Trophoblast cell (in vitro differentiated cells and primary cell): ENCODE results near the gene ZNF32.

ENCODE experiments used
- DNase-seq, 2 donors: peaks; one replicate each; pipeline ENCODE4 v3.0.0-alpha.2; 2016
- H2AFZ ChIP-seq: 2 replicates; pipeline ENCODE4 v1.6.1; 2013; ENCODE audit warnings: low read length, moderate library complexity, mild to moderate bottlenecking; ENCODE audit not compliant: insufficient read depth, poor library complexity
- H2AK5ac ChIP-seq: 2 replicates; pipeline ENCODE4 v1.6.1; 2013; ENCODE audit warnings: mild to moderate bottlenecking, low read length
- H2BK120ac ChIP-seq: 2 replicates; pipeline ENCODE4 v1.6.1; 2013; ENCODE audit warnings: low read length, mild to moderate bottlenecking, moderate library complexity; ENCODE audit not compliant: insufficient read depth, poor library complexity
- H2BK12ac ChIP-seq: 2 replicates; pipeline ENCODE4 v1.6.1; 2013; ENCODE audit warnings: mild to moderate bottlenecking, low read length, moderate library complexity
- H2BK5ac ChIP-seq: 2 replicates; pipeline ENCODE4 v1.6.1; 2013; ENCODE audit warnings: low read length, low read depth, moderate library complexity, mild to moderate bottlenecking; ENCODE audit not compliant: poor library complexity
- H3K14ac ChIP-seq: 2 replicates; pipeline ENCODE4 v1.6.1; 2013; ENCODE audit warnings: mild to moderate bottlenecking, low read length
- H3K18ac ChIP-seq: 2 replicates; pipeline ENCODE4 v1.6.1; 2013; ENCODE audit warnings: mild to moderate bottlenecking, low read length
- H3K23ac ChIP-seq: 2 replicates; pipeline ENCODE4 v1.6.1; 2013; ENCODE audit warnings: low read length
- H3K27ac ChIP-seq: 2 replicates; pipeline ENCODE4 v1.5.1; 2013; ENCODE audit warnings: low read depth, mild to moderate bottlenecking, inconsistent platforms, low read length, moderate library complexity
- H3K27me3 ChIP-seq: 2 replicates; pipeline ENCODE4 v1.6.1; 2013; ENCODE audit warnings: inconsistent platforms, mild to moderate bottlenecking, low read length, moderate library complexity; ENCODE audit not compliant: insufficient read depth
- H3K36me3 ChIP-seq, 2 experiments: 1 replicate in 1 of 2; 2 replicates in 1 of 2; pipeline ENCODE4 v1.6.1; 2013; ENCODE audit warnings: low read length in 2 of 2, mild to moderate bottlenecking in 2 of 2, moderate library complexity in 1 of 2; ENCODE audit not compliant: insufficient read depth in 2 of 2, control insufficient read depth in 1 of 2
- H3K4ac ChIP-seq: 2 replicates; pipeline ENCODE4 v1.6.1; 2013; ENCODE audit warnings: low read depth, mild to moderate bottlenecking, low read length, moderate library complexity
- H3K4me1 ChIP-seq, 2 experiments: 1 replicate in 1 of 2; 2 replicates in 1 of 2; pipeline ENCODE4 v1.6.1; 2013; ENCODE audit warnings: low read length in 2 of 2, mild to moderate bottlenecking in 2 of 2, moderate library complexity in 1 of 2; ENCODE audit not compliant: insufficient read depth in 2 of 2, control insufficient read depth in 1 of 2
- H3K4me2 ChIP-seq: 2 replicates; pipeline ENCODE4 v1.6.1; 2013; ENCODE audit warnings: inconsistent platforms, mild to moderate bottlenecking, low read length, moderate library complexity
- H3K4me3 ChIP-seq: 2 replicates; pipeline ENCODE4 v1.5.1; 2013; ENCODE audit warnings: mild to moderate bottlenecking, low read depth, low read length, inconsistent platforms
- H3K79me1 ChIP-seq: one replicate; pipeline ENCODE4 v1.6.1; 2013; ENCODE audit warnings: low read length
- H3K79me2 ChIP-seq: 2 replicates; pipeline ENCODE4 v1.6.1; 2013; ENCODE audit warnings: low read length, mild to moderate bottlenecking; ENCODE audit not compliant: control insufficient read depth, insufficient read depth, poor library complexity
- H3K9ac ChIP-seq: 2 replicates; pipeline ENCODE4 v1.6.1; 2013; ENCODE audit warnings: mild to moderate bottlenecking, low read length
- H3K9me3 ChIP-seq: 2 replicates; pipeline ENCODE4 v1.6.1; 2013; ENCODE audit warnings: low read depth, mild to moderate bottlenecking, control low read depth, inconsistent platforms, low read length; ENCODE audit not compliant: insufficient read depth
- H4K12ac ChIP-seq: 2 replicates; pipeline ENCODE4 v1.6.1; 2013; ENCODE audit warnings: low read depth, mild to moderate bottlenecking, low read length, moderate library complexity
- H4K8ac ChIP-seq: 2 replicates; pipeline ENCODE4 v1.6.1; 2013; ENCODE audit warnings: low read depth, mild to moderate bottlenecking, low read length, moderate library complexity
- H4K91ac ChIP-seq: one replicate; pipeline ENCODE4 v1.6.1; 2013; ENCODE audit warnings: low read depth, mild to moderate bottlenecking, low read length, moderate library complexity
- WGBS: extraction: QIAGEN DNeasy Blood & Tissue Kit; methylation state at CpG from one replicate; pipeline ENCODE4 v1.1.7; 2013; ENCODE audit warnings: missing lambda C conversion rate; ENCODE audit not compliant: insufficient read length, insufficient coverage; ENCODE audit errors: extremely low coverage; 5-methylcytosine and 5-hydroxymethylcytosine counted together

Gene ZNF32

DNA sequence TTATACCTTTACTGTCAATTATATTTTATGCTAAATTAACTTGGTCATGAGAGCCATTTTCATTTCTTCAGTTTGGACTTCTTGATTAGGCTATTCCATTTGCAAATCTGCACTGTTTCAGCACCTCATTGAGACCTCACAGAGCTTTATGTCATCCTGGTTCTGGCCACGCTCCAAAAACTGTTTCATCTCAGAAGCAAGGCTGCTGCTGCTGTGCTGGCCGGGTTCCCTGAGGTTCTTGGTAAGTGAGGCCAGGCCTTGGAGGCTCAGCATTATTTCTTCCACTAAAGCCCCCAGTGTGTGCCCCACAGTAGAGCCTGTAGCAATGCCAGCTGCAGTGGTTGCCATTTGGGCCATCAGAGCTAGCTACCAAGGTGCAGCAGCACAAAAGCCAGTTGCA is 50.2 kb downstream of the ZNF32 start:
- no peak overlapping the region for H2BK120ac ChIP-seq

DNA sequence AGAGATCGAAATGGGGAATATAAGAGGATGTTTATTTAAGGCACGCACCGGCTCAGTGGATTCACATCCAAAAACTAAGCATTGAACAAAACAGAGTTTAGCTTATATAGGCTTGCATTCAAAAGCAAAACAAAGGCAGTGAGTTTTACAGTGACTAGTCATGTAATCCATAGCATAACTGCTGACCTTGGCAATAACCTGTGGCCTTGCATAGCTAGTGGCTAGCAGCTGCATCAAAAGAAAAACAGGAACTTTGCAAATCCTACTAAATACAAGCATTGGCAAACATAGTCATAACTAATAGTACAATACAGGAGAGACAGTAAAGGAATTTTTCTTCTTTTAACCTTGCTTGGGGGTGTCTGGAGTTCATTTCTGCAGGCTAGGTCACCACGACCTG is 52.1 kb downstream of the ZNF32 start:
- no peak overlapping the region for H3K4me2 ChIP-seq
- H3K27ac ChIP-seq, result no peak overlapping the region
- no peak overlapping the region for H3K4ac ChIP-seq
- H2BK120ac ChIP-seq, result no peak overlapping the region
- no peak overlapping the region for H2BK5ac ChIP-seq
- H3K23ac ChIP-seq, result no peak overlapping the region
- H4K91ac ChIP-seq, result no peak overlapping the region
- H3K4me1 ChIP-seq, result no peaks in the 10 kb centered on the region
- DNase-seq, result no peak
- H3K14ac ChIP-seq, result no peak overlapping the region
- H3K36me3 ChIP-seq, result no peaks in the 10 kb centered on the region
- no peak overlapping the region for H2BK12ac ChIP-seq
- no peak overlapping the region for H4K12ac ChIP-seq
- H3K9ac ChIP-seq, result no peak overlapping the region
- no peaks in the 10 kb centered on the region for H3K27me3 ChIP-seq
- H3K18ac ChIP-seq, result no peak overlapping the region
- H4K8ac ChIP-seq, result no peak overlapping the region
- no peak overlapping the region for H3K4me3 ChIP-seq
- peaks cover 10% of the 10 kb centered on the region for H3K9me3 ChIP-seq
- no peaks in the 10 kb centered on the region for H3K79me2 ChIP-seq
- H2AK5ac ChIP-seq, result no peak overlapping the region
- no peak overlapping the region for H2AFZ ChIP-seq
- H3K79me1 ChIP-seq, result no peaks in the 10 kb centered on the region
- no CpG with 5 or more reads among the region's 4 CpGs for WGBS

More for the DNA sequence above, 50.2 kb downstream of the ZNF32 start:
- Histone ChIP-seq H3K18ac (no peak overlapping the region), H3K79me1 (no peaks in the 10 kb centered on the region), H4K8ac (no peak overlapping the region), H3K9me3 (peaks cover 15% of the 10 kb centered on the region), H2BK12ac (no peak overlapping the region), H3K4me1 (no peaks in the 10 kb centered on the region), H3K79me2 (no peaks in the 10 kb centered on the region), H3K14ac (no peak overlapping the region), H3K36me3 (no peaks in the 10 kb centered on the region), H4K91ac (no peak overlapping the region), H3K9ac (no peak overlapping the region), H2AK5ac (no peak overlapping the region), H4K12ac (no peak overlapping the region), H3K4ac (no peak overlapping the region), H3K4me3 (no peak overlapping the region), H2AFZ (no peak overlapping the region), H2BK5ac (no peak overlapping the region), H3K4me2 (no peak overlapping the region), H3K23ac (no peak overlapping the region), H3K27ac (no peak overlapping the region), H3K27me3 (no peaks in the 10 kb centered on the region)
- WGBS, result no CpG with 5 or more reads among the region's 2 CpGs
- no peak for DNase-seq

DNA sequence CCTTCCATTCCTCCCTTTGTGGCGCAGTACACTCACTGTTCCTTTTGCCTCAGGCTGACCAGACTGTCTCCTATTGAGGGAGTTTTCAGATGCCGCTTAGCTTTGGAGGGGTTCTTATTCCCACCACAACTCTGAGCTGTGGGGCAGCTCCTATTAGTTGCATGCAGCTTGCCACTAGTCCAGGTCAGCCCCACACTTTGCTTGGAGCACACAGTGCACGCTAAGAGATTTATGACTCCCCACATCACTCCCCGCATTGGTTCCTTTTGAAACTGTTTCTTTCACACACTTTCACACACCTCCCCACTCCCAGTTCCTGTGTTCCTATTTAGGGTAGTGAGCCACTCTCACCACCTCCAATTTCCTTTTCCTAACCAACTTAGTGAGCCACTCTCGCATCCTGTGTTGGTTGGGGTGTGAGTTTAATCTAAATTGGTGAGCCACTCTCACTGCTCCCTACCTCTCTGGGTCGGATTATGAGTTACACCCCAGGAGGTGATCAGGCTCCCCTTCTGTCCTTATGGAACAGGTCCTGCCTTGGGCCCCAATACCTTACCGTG is 52.9 kb downstream of the ZNF32 start:
- no peaks in the 10 kb centered on the region for H3K79me1 ChIP-seq
- WGBS, result no CpG with 5 or more reads among the region's 7 CpGs

DNA sequence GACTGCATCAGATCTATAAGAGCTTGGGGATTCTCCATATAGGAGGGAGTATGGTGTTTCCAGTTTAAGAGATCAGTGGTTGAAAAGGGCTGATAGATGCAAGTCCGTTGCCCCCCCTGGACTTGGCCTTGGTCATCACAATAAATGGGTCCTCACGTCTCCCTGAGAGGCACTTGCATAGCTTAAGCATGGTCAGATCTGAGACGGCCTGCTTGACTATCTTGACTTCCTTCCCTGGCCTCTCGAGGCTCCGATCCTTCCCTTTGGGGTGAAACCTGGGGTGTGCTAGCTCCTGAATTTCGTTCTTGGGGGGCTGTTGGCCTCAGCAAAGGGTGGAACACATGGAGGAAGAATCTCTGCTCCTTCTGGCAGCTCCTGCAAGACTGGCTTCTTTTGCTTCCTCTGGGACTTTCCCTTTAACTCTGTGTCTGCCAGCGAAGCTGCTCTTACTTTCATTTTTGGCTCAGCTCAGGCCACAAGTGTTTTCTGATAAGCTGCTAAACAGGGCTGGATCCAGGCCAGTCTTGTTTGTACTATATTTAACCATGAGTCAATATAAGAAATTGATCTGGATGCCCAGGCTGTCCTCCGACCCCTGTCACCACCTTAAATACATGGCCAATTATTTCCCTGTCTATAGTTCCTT is 53.6 kb downstream of the ZNF32 start:
- H4K8ac ChIP-seq, result no peak overlapping the region
- H3K18ac ChIP-seq, result no peak overlapping the region
- H3K36me3 ChIP-seq, result no peaks in the 10 kb centered on the region
- no peak overlapping the region for H4K12ac ChIP-seq
- H3K4ac ChIP-seq, result no peak overlapping the region
- no peak overlapping the region for H4K91ac ChIP-seq
- no peak overlapping the region for H3K14ac ChIP-seq
- no CpG with 5 or more reads among the region's 8 CpGs for WGBS
- H3K4me2 ChIP-seq, result no peak overlapping the region
- H3K9ac ChIP-seq, result no peak overlapping the region
- H2AK5ac ChIP-seq, result no peak overlapping the region
- H3K4me3 ChIP-seq, result no peak overlapping the region
- H3K27ac ChIP-seq, result no peak overlapping the region
- peaks cover 8% of the 10 kb centered on the region for H3K9me3 ChIP-seq
- no peaks in the 10 kb centered on the region for H3K4me1 ChIP-seq
- no peak overlapping the region for H2BK5ac ChIP-seq
- no peak overlapping the region for H2BK12ac ChIP-seq
- no peaks in the 10 kb centered on the region for H3K27me3 ChIP-seq
- DNase-seq, result no peak
- H2BK120ac ChIP-seq, result no peak overlapping the region
- H3K23ac ChIP-seq, result no peak overlapping the region
- H3K79me1 ChIP-seq, result no peaks in the 10 kb centered on the region
- H2AFZ ChIP-seq, result no peak overlapping the region
- H3K79me2 ChIP-seq, result no peaks in the 10 kb centered on the region

More for the DNA sequence above, 52.9 kb downstream of the ZNF32 start:
- Histone ChIP-seq H2BK5ac (no peak overlapping the region), H3K4ac (no peak overlapping the region), H3K23ac (no peak overlapping the region), H3K14ac (no peak overlapping the region), H3K9me3 (peaks cover 8% of the 10 kb centered on the region), H3K4me3 (no peak overlapping the region), H4K12ac (no peak overlapping the region), H3K4me1 (no peaks in the 10 kb centered on the region), H2AK5ac (no peak overlapping the region), H4K91ac (no peak overlapping the region), H3K9ac (no peak overlapping the region), H2AFZ (no peak overlapping the region), H2BK120ac (no peak overlapping the region), H3K36me3 (no peaks in the 10 kb centered on the region), H4K8ac (no peak overlapping the region), H3K18ac (no peak overlapping the region), H3K79me2 (no peaks in the 10 kb centered on the region), H3K27ac (no peak overlapping the region), H2BK12ac (no peak overlapping the region), H3K4me2 (no peak overlapping the region), H3K27me3 (no peaks in the 10 kb centered on the region)
- DNase-seq, result no peak
